HG03460 (cell line): ENCODE measurements around the gene PRKRIP1.
A peak's percentile ranks its signal among the peaks of the same experiment; 100 is the strongest.
"Not testable (repeated sequence)": the region's sequence is repeated elsewhere in the genome, so short reads cannot be mapped to it uniquely, and the experiment has no call there.

ENCODE experiments used
- ATAC-seq: cut with Tn5 transposase; IDR thresholded peaks from one replicate; pipeline ENCODE4 v1.9.1; 2021; ENCODE audit not compliant: unreplicated experiment

The PRKRIP1 gene, protein sequence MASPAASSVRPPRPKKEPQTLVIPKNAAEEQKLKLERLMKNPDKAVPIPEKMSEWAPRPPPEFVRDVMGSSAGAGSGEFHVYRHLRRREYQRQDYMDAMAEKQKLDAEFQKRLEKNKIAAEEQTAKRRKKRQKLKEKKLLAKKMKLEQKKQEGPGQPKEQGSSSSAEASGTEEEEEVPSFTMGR

DNA sequence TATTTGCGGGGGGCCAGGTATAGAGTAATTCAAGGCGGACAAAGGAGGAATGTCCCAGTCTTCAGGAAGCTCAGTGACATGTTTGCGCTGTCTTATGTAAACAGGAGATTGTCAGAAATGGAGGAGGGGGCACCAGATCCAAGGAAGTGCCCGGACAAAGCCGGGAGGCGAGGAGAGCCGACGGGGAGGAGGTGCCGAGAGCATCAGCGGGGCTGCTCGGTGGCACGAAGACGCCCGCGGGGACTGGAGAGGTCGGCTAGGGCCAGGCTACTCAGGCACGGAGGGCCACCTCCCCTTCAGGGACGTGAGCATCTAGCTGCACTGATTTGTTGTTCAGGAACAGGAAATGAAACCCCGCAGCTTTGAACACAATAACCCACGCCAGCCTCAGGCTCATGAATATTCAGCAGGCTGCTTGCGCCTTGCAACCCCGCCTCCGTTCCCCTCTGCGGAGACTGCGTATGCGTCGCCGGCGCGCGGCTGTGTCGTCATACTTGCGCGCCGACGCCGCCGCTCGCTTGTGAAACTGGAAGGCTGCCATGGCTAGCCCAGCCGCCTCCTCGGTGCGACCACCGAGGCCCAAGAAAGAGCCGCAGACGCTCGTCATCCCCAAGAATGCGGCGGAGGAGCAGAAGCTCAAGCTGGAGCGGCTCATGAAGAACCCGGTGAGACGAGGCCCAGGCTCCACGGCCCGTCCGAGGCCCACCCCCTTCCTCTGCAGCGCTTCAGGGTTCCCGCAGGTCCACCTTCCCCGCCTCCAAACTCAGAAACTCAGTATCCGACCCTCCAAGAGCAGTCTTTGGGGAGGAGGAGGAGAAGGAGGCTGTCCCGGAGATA, at the start of gene PRKRIP1:
Gene PRKRIP1 (plus strand): TSS at position 491 of the 837 bp plus-strand sequence. CDS start 49 bp downstream, at position 540.
- peak; percentile 98 for ATAC-seq

DNA sequence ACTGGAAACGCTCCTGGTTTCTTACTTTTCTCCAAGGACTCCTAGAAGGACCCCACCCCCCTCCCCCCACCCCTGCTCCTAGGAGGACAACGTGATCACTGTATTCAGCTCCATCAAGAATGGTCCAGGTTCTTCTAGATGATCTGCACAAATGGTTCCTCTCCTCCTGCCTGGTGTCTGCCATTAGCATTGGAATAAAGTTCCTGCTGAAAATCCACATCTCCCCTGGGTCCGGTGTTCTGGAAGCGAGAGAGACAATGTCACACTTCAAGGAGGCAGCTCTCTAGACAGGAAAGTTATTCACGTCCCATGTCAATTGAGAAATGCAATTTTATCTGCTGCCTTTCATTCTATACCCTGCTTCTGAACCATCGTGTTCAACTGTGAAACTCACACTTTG, 49.2 kb upstream of the PRKRIP1 start:
- ATAC-seq = not testable (repeated sequence)

DNA sequence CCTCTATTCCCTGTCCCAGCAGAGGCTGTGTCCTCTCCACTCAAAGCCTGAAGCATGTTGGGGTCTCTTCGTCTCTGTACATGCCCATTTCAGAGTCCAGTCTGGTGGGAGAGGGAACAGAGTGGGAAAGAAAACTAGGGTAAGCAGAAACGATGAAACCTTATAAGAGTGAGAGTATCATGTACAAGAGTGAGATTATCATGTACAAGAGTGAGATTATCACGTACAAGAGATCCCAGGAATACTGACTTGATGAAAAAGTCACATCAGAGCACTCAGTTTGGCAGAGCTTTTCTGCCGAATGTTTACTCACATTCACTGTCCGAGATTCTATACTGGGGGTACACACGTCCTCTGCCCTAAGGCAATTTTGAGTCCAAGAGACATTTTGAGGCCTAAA, 39.8 kb upstream of the PRKRIP1 start, which contains the start of gene SPDYE6:
Gene SPDYE6 (minus strand): TSS at position 101 of the 400 bp plus-strand sequence. CDS start 421 bp downstream, outside the sequence.
- not testable (repeated sequence) for ATAC-seq

DNA sequence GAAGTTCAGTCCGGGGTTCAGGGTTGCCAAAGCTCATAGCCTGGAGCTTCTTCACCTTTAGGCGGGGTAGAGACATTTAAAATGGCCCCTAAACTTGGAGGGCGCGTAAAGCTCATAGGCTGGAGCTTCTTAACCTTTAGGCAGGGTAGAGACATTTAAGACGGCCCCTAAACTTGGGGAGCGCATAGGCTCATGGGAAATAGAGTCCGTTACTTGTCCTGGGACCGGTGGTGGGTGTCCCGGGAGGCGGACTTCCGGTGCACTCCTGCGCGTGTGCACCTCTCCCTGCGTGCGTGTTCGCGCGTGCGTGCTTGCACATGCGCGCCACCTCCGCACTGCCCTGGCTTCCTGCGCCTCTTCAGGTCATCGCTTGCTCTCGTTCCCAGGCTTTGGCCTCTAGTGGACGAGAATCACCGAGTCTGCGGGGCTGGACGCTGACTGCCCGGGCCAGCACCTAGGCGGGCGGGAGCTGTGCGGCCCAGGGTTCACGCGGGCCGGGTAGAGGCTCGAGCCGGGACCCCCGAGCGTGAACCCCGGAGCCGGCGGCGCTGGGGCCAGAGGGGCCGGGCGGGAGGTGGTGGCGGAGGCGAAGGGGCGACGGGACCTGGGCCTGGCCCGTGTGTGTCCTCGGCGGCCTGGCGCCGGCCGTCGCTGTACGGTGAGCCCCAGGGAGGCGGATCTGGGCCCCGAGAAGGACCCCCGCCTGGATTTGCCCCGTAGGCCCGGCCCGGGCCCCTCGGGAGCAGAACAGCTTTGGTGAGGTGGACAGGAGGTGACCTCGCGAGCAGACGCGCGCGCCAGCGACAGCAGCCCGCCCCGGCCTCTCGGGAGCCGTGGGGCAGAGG, 32.4 kb upstream of the PRKRIP1 start:
- ATAC-seq = peak; percentile 99

DNA sequence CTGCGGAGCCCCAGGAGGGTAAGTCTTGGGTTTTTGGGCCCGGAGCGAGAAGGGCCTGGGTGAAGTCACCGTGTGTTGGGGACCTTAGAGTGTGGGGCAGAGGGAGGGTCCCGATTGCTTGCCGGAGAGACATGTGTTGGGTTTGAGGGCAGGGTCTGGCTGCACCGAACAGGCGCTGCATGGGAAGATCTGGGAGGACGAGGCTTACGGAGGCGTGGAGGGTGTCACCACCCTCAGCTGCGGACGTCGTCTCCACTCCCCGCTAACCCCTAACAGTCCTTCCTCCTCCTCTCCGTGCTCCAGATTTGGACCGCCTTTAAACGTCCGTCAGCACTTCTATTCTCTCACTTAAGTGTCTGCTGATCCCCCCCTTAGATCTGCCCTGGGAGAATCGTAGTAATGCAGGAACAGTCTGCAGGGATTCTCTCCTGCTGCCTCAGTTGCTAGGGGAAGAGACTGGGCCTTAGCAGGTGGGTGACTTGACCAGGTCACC, 31.7 kb upstream of the PRKRIP1 start:
- ATAC-seq = not testable (repeated sequence)

DNA sequence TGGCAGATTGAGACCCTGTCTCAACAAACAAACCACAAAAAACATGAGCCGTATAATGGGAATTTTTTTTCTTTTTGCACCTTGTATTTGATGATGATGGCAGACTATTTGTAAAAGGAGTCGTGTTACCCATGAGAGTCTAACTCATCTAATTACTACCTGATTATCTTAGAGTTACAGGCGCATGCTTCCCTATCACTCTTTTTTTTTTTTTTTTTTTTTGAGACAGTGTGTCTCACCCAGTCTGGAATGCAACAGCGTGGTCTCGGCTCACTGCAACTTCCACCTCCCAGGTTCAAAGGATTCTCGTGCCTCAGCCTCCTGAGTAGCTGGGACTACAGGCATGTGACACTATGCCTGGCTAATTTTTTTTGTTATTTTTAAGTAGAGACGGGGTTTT, 30.8 kb upstream of the PRKRIP1 start:
- ATAC-seq = not testable (repeated sequence)

DNA sequence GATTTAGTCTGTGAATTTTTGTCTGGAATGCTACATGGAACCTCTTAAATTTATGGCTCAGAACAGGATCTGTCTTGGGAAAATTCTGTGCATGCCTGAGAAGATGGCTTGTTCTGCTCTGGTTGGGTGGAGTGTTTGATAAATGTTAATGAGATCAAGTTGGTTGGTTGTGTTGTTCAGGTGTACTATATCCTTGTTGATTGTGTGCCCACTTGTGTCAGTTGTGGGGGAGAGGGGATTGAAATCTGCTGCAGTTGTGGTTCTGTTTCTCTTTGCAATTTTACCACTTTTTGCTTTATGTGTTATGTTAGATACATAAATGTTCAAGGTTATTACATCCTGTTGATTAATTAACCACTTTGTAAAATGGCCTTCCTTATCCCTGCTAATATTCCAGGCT, 26.1 kb upstream of the PRKRIP1 start:
- not testable (repeated sequence) for ATAC-seq

DNA sequence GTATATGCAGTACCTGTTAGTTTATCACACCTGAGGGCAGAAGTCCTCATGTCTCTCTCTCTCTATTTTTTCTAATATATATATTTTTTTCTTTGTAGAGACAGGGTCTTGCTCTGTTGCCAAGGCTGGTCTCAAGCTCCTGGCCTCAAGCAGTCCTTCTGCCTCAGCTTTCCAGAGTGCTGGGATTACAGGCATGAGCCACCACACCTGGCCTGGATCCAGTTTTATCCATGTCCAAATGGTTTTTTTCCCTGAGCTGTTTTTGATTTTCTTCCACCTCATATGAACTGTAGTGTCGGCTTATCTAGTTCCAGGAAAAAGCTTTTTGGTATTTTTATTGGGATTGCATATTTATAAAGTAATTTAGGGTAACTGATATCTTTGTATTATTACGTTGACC, 23.4 kb upstream of the PRKRIP1 start:
- ATAC-seq = not testable (repeated sequence)

DNA sequence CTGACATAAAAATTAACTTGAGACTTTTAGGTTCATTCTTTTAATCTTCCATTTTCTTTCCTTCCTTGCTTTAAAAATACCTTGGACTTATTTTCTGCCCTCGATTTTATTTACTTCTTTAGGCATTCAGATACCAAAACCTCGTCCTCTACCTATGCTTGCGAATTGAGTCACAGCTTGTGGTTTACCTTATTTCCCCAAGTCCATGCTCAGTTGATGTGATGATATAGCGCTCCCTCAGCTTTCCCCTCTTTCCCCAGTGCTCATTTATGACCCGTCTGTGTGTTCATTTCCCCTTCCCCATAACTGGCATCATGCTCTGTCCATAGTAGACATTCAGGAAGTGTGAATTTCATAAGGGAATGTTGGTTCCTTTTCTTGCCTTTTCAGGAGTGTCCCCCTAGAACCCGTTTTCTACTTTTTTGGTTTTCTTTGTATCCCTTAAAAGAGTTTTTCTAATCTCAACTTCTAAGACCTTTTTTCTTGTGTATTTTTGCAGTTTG, 19.1 kb upstream of the PRKRIP1 start:
- ATAC-seq = no peak

DNA sequence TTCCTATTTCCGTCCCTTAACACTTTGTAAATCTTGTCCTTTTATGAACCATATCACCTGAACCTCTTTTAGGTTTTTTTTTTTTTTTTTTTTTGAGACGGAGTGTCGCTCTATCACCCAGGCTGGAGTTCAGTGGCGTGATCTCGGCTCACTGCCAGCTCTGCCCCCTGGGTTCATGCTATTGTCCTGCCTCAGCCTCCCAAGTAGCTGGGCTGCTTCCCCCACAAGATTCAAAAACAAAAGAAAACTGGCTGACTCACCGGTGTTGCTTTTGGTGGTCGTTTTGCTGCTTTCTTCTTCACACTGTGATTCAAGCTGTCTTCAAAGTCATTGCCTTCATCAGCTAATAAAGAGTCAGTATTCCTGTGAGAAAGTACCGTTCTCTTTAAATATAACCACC, 15.3 kb upstream of the PRKRIP1 start:
- ATAC-seq = not testable (repeated sequence)

DNA sequence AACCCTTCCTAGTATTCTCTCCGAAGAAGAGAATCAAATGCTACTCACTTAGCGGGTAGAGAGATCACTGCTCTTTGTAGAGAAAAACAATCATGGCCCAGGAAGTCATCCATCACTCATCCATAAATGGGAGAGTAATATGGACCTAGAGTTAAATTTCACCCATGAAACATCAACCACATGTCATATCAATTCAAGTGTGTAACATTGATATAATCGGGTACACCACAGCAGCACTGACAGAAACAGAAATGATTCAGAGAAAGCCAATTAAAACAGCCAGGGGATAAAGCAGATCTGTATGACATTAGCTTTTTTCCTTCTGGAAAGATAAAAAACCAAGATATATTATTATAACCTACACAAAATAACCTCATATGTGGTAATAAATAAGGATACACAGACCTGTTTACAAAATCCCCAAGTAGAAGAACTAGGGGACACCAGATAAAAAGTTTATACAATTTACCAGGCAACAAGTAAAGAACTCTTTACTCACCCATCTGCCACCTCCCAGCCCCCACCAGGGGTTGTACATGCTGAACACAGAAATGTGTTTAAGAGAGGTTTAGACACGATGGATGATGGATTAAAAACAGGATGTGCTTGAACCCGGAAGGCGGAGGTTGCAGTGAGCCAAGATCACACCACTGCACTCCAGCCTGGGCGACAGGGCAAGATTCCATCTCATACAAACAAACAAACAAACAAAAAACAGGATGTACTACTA, 14.3 kb upstream of the PRKRIP1 start:
- ATAC-seq = not testable (repeated sequence)

DNA sequence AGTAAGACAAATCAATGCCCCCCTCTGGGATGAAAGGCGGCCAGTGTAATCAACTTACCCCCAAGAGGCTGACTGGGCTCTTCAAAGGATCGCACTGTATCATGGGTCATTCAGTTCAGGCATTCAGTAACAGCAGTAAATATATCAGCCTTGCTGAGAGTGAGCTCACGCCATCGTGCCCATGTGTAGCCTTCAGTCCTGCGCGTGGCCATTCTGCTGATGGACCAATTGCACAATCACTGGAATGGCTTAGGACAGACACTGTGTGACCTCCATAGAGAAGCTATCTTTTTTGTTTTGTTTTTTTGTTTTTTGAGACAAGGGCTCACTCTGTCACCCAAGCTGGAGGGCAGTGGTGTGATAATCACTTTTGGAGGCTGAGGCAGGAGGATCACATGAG, 9.1 kb upstream of the PRKRIP1 start:
- ATAC-seq = no peak

DNA sequence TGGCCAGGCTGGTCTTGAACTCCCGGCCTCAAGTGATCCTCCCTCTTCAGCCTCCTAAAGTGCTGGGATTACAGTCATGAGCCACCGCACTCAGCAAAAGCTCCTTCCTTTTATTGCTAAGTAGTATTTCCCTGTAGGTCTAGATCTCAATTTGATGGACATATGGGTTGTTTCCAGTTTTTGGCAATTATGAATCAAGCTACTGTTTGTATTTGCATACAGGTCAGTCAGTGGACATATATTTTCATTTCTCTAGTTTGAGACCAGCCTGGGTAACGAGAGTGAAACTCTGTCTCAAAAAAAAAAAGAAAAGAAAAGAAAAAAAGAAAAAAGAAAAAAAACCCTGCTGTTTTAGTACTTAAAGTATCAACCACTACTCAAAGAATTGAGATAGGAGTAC, 6.4 kb upstream of the PRKRIP1 start:
- ATAC-seq = no peak

DNA sequence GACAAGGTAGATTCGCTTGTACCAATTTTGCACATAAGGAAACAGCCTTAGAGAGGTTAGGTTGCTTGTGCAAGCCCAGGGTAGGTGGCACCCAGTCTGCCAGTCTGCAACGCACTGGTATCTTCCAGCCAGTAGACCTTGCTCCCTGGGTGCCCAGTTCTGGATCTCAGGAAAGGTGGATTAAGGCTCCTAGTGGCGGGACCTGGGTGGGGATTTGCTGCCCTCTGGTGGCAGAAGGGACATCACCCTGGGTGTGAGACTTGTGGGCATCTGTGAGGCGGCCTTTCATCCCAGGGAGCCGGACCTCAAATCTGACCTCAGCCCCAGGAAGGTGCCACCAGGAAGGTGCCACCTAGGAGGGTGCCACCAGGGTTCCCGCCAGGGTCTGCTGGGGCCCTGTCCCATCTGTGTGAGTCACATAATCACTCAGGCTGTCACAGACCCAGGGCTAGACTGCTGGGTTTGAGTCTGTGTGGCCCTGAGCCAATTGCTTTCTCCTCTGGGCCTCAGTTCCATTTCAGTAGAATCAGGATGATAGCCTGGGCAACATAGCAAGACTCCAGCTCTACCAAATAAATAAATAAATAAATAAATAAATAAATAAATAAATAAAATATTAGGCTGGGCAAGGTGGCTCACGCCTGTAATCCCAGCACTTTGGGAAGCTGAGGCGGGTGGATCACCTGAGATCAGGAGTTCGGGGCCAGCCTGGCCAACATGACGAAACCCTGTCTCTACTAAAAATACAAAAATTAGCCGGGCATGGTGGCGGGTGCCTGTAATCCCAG, 5.3 kb upstream of the PRKRIP1 start:
- ATAC-seq = no peak

DNA sequence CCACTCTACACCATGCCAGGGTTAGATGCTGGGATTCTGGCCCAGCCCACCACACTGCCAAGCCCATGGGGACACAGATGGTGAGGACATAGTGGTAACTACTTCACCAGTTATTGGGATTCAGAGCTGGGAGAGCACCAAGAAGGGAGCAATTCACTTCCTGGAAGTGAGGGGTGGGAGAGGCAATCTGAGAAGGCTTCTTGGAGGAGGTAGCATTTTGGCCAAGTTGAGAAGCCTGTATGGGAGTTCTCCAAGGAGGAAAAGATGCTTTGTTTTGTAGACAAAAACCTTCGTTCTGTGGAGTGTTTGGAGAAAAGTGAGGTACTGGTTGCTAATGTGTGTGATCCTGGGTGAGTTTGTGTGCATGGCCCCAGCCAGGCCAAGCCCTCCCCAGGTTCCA, 3.8 kb upstream of the PRKRIP1 start:
- no peak for ATAC-seq

DNA sequence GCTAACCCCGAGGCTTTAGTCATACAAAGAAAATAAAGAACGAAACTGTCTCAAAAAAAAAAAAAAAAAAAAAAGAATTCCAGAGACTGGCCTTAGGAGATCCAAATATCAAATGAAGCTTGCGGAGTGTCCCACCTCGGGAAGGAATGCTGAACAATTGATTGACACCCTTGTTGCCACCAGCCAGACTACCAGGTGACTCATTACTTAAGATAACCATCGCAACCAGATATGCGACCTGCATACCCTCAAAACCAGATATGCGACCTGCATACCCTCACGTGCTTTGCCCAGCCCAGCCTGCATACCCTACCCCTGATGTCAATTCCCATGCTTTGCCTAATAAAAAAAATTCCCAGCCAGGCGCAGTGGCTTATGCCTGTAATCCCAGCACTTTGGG, 2.7 kb upstream of the PRKRIP1 start:
- ATAC-seq = no peak

DNA sequence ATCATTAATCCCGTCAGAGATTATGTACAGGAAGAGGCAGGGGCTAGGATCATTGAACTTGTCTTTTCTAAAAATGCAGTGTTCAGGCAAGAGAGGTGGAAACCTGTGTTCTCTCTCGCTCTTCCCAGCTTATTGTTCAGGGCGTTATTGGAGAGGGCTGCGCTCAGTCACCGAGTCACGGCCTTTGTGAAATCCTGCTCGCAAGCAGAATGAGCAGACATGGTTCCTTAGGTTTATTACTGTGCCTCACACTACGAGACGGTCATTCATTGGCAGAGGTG, 631 bp upstream of the PRKRIP1 start:
- no peak for ATAC-seq

DNA sequence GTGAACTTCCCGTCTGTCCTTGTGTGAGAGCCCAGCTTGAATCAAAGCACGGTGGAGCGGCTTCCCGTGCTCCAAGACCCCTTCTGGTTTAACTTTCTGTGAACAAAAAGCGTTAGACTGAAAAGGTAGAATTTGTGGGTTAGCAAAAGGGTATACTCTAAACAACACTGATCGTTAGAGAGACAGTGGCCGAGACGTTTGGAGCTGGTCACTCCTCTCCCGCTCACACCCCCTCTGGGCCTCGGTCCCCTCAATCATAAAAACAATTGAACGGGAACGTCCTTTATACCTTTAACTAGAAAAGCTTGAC, 502 bp downstream of the PRKRIP1 start:
- peak; percentile 7 for ATAC-seq

DNA sequence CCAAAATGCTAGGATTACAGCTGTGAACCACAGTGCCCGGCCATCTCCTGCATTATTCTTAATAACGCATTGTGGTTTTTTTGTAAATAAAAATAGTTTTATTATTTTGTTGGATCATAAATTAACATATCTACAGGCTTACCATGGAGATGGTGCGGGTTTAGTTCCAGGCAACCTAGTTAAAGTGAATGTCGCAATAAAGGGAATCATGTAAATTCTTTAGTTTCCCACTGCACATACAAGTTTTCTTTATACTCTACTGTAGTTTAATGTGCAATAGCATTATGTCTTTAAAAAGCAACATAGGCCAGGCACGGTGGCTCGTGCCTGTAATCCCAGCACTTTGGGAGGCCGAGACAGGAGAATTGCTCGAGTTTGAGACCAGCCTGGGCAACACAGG, 2.4 kb downstream of the PRKRIP1 start:
- no peak for ATAC-seq

DNA sequence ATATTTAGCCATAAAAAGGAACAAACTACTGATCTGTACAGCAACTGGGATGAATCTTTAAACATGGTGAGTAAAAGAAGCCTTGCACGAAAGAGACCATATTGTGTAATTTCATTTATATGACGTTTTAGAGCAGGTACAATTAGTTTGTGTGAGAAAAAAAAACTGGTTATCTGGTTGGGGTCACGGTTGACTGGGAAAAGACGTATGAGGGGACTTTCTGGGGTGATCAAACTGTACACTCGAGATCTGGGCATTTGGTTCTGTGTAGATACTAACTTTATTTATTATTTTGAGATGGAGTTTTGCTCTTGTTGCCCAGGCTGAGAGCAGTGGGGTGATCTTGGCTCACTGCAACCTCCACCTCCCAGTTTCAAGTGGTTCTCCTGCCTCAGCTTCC, 4.2 kb downstream of the PRKRIP1 start:
- ATAC-seq = no peak
